G401.6 (cell line): ENCODE data around the gene STING1.

Experiments used
- FAIRE-seq: peaks from 2 replicates; lab custom pipeline; 2012; peaks lifted over from hg19 to GRCh38; lab: Jason Lieb, UNC

Gene STING1

DNA sequence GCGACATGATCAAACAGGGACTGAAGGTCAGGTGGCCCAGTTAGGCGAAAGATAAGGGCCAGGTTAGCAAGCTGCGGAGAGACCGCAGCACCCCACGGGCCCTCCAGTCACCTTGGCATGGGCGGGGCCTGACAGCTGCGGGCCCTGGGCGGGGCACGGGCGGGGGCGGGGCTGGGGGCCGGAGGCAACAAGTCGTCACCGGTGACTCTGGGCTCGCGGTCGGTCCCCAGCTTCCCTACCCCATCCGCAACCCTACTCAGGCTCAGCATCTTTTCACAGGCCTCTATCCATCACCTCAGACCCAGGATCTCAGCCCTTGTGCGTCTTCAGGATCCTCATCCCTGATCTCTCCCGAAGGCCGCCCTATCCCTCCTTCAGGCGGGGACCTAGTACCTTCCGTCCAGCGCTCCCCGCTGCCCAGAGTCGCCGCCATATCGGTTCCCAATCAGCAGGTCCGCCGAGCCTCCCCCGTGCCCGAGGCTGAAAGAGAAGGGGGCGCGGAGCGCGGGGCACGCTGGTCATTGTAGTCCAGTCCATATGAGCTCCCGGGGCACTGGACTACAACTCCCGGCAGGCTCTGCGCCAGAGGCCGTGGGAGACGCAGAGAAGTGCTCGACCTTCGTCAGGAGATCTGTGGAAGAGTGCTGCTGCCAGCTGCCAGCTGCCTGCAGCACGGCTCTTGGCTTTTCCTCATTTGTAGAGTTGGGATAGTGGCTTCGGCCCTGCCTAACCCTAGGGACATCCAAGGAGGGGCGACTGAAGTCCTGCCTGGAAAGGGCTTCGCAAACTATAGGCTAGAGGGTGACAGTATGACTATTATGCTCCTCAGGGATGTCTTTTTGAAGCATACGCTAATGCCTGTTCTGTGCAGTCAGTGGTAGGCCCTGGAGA is 43.3 kb downstream of the STING1 start, which contains the start of gene DNAJC18:
Gene DNAJC18, minus strand, starts transcription at position 513 of the 891 bp plus-strand sequence. Its CDS starts 80 bp downstream, at position 433.
- peak; percentile 82 for FAIRE-seq

DNA sequence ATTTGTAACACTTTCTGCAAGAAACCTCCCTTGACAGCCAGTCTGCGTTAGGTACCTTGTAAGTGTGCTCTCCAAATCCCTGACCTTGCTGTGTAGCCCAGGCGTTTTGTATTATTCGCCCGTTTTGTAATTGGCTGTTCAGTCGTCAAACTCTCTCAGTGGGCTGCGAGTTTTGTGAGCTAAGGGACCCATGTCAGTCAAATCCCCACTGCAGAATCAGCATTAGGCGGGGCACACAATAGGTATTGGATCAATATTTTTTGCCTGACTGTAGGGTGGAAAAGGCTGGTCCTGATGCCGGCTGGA is 43.9 kb downstream of the STING1 start:
- no peak for FAIRE-seq

DNA sequence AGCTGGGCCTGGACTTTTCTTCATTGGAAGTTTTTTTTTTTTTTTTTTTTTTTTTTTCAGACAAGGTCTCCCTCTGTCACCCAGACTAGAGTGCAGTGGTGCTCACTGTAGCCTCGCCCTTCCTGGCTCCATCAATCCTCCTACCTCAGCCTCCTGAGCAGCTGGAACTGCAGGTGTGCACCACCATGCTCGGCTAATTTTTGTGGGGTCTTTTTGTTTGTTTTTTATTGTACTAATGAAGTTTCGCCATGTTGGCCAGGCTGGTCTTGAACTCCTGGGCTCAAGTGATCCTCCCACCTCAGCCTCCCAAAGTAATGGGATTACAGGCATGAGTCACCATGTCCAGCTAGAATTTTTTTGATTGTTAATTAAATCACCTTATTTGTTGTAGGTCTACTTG is 46.9 kb downstream of the STING1 start:
- FAIRE-seq, result no peak

DNA sequence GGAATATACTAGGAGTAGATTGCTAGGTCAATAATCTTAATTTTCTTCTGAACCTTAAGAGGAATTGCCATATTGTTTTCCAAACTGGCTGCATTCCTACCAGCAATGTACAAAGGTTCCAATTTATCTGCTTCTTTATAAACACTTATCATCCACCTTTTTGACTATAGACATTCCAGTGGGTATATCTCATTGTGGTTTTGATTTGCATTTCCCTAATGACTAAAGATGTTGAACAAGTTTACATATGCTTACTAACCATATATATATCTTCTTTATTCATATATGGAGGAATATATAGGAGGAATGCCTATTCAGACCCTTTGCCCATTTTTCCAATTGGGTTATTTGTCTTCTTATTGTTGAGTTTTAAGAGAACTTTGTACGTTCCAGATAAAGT is 50.9 kb downstream of the STING1 start:
- no peak for FAIRE-seq

DNA sequence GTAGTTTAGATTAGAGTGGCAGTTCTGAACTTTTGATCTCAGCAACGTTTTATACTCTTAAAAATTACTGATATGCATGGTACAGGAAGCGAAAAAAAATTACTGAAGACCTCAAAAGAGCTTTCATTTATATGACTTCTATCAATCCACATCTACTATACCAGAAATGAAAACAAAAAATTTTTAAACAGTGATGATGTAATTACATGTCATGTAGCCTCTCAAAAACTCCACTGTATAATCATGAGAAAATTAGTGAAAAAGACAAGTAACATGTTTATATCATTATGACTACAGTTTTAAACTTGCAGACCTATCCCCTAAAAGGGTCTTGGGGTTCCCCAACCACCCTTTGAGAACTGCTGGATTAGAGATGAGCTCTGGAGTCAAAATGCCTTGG is 52.5 kb downstream of the STING1 start:
- FAIRE-seq, result no peak

DNA sequence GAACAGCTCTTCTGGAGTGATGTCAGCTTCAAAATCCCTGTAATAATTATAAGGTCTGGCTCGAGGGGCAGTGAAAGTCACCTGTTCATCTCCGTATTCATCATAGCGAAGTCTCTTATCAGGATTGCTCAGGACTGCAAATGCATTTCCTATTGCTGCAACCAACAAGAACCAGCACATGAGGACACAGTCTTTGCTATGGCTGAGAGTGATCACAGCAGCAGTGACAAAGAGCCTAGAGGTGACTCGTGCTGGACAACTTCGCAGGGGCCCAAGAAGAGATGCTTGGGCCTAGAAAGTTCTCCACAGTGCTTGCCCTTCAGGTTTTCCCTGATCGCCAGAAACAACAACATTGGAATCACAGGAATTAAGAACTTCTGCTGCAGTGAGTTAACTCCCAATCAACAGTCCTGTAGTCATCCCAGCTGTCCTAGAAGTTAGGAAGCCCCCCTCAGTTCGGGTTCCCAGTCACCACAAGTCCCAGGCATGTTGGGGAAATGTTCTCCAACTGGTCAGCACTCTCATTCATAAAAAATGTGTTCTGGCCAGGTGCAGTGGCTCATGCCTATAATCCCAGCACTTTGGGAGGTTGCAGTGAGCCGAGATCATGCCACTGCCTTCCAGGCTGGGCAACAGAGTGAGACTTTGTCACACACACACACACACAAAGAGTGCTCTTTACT is 56.2 kb downstream of the STING1 start:
- no peak for FAIRE-seq
